Stimulated activated CD4-positive, alpha-beta T cell treated with anti-CD3 and anti-CD28 coated beads, TNF-alpha, amount 100 ng/mL, for 4 hours (primary cell): ENCODE measurements around the gene RAB32.

ENCODE experiments used
- DNase-seq, 3 experiments: peaks; one replicate each; pipeline ENCODE4 v3.0.0-alpha.2; 2020; ENCODE audit warnings: low read depth in 3 of 3

The RAB32 gene

GRCh38 chr6:146582857-146583256 is 39.2 kb downstream of the RAB32 start:
- DNase-seq, result no peak

DNA sequence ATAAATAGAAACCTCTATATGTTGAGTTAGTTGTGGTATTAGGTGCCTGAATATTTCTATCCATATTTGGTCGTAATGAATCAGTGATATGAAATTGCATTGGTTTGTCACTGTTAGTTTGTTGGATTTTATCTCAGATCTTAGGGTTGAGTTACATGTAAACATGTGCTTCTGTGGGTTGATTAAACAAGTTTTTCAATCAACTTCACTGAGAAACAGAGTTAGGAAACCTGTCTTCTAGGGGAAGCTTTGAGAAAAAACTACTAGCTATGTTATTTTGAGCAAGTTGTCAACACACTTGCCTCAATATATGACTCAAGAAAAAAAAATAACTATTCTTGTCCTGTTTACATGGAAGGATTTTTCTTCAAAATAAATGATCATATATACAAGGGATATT is 40.3 kb downstream of the RAB32 start:
- DNase-seq, result no peak

DNA sequence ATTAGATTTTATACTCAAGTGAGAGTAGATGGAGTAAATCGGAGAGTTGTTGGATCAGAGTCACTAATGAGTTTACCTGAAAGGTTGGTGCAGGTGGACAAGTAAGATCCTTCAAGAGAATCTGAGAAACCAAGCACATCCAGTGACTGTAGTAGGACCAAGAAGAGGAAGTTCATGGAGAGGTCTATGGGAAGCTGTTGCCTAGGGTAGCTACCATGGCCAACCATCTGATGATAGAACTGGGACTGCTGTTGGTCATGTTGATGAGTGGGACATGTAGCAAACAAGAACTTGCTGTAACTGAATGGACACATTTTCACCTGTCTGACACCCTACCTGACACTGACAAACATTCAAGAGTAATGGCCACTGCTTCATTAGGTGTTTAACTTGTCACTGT is 43.8 kb downstream of the RAB32 start:
- no peak for DNase-seq

DNA sequence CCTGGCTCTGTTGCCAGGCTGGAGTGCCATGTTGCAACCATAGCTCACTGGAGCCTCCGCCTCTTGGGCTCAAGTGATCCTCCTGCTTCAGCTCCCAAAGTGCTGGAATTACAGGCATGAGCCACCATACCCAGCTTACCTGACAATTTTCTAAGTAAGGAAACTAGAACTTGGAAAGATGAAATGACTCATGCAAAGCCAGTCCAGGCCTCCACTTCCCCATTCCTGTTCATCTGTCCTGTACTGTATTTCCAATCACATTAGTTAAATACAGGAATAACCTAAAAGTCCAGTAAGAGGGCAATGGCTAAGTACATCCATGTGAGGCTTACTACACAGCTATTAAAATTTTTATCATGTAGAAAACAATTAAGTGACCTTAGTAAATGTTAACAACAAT is 46.9 kb downstream of the RAB32 start:
- DNase-seq, result no peak

DNA sequence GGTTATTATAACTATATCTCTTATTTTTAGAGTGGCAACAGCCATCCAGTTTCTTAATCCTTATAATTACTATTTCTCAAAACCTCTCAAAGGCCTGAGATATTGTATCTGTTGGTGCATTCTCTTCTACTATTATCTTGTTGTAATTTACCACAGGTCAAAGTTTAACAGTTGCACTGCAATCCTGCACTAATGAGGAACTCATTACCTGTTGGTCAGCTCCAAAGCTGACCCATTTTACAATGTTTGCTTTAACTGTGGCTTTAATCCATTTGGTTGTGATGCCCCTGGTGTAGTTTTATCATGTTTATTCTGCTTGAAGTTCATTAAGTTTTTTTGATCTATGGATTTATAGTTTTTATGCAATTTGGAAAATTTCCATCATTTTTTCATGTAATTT is 48.8 kb downstream of the RAB32 start:
- DNase-seq, result no peak

- no peak for DNase-seq
Measured at GRCh38 chr6:146593986-146594385, 50.4 kb downstream of the RAB32 start.

- DNase-seq, result no peak
Measured at GRCh38 chr6:146594495-146594894, 50.9 kb downstream of the RAB32 start.

DNA sequence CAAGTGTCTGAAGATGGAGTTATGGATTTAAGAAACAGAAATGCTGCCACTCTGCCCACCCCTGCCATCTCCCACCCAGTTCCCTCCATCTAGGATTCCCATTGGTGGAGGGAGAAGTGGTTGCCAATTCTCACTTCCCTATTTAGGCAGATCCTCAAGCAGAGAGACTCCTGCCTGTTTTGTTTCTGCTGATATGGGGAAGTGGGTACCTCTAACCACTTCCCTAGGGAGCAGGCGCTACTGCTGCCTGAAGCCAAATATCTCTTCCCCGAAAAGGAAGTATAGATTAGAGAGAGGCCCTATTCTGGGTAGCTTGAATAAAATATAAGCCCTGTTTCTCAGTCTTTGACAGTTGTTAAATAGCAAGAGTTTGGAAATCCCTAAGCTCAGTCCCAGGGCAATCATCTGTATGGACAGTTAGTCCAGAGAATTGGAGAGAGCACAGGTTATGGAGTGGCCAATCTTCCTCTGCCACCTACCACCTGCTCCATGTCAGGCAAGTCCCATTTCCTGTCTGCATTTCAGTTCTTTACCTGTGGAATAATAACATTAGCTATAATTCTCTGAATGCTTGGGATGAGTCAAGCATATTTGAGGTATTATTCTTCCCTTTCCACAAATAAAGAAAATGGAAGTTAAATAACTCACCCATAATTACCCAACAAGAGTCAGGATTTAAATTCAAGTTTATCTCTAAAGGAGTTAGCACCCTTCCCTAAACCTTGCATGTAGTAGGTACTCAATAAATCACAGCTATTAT is 52.5 kb downstream of the RAB32 start:
- DNase-seq, result no peak

- no peak for DNase-seq
Measured at GRCh38 chr6:146598772-146599405, 55.3 kb downstream of the RAB32 start, which contains the start of gene ADGB. ADGB (plus strand) TSS chr6:146598972; CDS start chr6:146599041, 69 bp downstream.

DNA sequence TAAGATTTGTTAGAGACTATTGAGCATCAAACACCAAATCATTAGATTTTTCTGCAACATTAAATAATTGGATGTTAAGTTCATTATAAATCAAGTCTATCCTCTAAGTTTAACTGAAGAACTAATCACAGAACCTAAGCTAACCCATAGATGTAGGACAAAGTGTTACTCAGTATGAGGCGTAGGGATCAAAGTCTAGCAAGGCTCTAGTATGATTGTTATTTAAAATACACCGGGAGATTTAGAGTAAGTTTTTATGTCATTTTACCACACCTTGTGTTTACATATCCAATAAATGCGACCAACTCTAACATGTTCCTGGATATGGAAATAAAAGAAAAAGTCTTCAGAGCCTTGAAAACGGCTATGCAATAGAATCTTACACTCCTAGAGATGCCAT is 57.7 kb downstream of the RAB32 start:
- DNase-seq, result no peak

DNA sequence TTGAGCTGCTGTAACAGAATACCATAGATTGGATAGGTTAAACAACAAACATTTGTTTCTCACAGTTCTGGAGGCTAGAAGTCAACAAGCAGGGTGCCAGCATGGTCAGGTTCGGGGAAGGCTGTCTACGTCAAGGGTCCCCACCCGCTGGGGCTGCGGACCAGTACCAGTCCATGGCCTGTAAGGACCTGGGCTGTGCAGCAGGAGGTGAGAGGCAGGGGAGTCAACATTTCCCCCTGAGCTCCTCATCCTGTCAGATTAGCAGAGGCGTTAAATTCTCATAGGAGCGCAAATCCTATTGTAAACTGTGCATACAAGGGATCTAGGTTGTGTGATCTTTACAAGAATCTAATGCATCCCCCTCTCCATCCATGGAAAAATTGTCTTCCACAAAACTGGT is 58.9 kb downstream of the RAB32 start:
- no peak for DNase-seq
